Stimulated activated CD4-positive, alpha-beta T cell treated with anti-CD3 and anti-CD28 coated beads, Interleukin-4, amount 100 ng/mL, for 1 hour (primary cell): Measurements from ENCODE around the gene POU6F2.
"Not testable (repeated sequence)": the region's sequence is repeated elsewhere in the genome, so short reads cannot be mapped to it uniquely, and the experiment has no call there.

Experiments used
- DNase-seq: peaks from one replicate; pipeline ENCODE4 v3.0.0-alpha.2; 2020

POU6F2 gene

GRCh38 chr7:39313376-39313775 is 335.7 kb downstream of the POU6F2 start:
- DNase-seq: no peak

GRCh38 chr7:39313974-39314373 is 336.3 kb downstream of the POU6F2 start:
- DNase-seq: no peak

- no peak for DNase-seq
Measured at GRCh38 chr7:39317107-39317506, 339.4 kb downstream of the POU6F2 start.

GRCh38 chr7:39317896-39318295 is 340.2 kb downstream of the POU6F2 start:
- DNase-seq: no peak

GRCh38 chr7:39321245-39321644 is 343.5 kb downstream of the POU6F2 start:
- DNase-seq: no peak

- no peak for DNase-seq
Measured at GRCh38 chr7:39321909-39322498, 344.3 kb downstream of the POU6F2 start.

GRCh38 chr7:39324139-39324760 is 346.5 kb downstream of the POU6F2 start:
- no peak for DNase-seq

- DNase-seq: not testable (repeated sequence)
Measured at GRCh38 chr7:39331607-39332006, 353.9 kb downstream of the POU6F2 start.

GRCh38 chr7:39332142-39332541 is 354.4 kb downstream of the POU6F2 start:
- DNase-seq: no peak

- no peak for DNase-seq
Measured at GRCh38 chr7:39333701-39334100, 356.0 kb downstream of the POU6F2 start.

GRCh38 chr7:39336442-39336841 is 358.7 kb downstream of the POU6F2 start:
- no peak for DNase-seq

GRCh38 chr7:39338716-39339115 is 361.0 kb downstream of the POU6F2 start:
- DNase-seq: no peak

- DNase-seq: no peak
Measured at GRCh38 chr7:39339591-39339990, 361.9 kb downstream of the POU6F2 start.

GRCh38 chr7:39341083-39341482 is 363.4 kb downstream of the POU6F2 start:
- DNase-seq: no peak

- no peak for DNase-seq
Measured at GRCh38 chr7:39342763-39343162, 365.1 kb downstream of the POU6F2 start.

- DNase-seq: no peak
Measured at GRCh38 chr7:39349452-39350123, 371.9 kb downstream of the POU6F2 start.

- DNase-seq: no peak
Measured at GRCh38 chr7:39353615-39354376, 376.1 kb downstream of the POU6F2 start.

- no peak for DNase-seq
Measured at GRCh38 chr7:39355664-39356063, 378.0 kb downstream of the POU6F2 start.

GRCh38 chr7:39356172-39356925 is 378.6 kb downstream of the POU6F2 start:
- no peak for DNase-seq

GRCh38 chr7:39357648-39358047 is 379.9 kb downstream of the POU6F2 start:
- DNase-seq: no peak

GRCh38 chr7:39360038-39360437 is 382.3 kb downstream of the POU6F2 start:
- no peak for DNase-seq

- no peak for DNase-seq
Measured at GRCh38 chr7:39360766-39361165, 383.1 kb downstream of the POU6F2 start.

GRCh38 chr7:39365751-39366295 is 388.1 kb downstream of the POU6F2 start:
- DNase-seq: no peak
